T-helper 2 cell (primary cell): Measurements from ENCODE around the gene BCAS1.
"Not testable (repeated sequence)": the region's sequence is repeated elsewhere in the genome, so short reads cannot be mapped to it uniquely, and the experiment has no call there.

Experiments used
- DNase-seq, 5 experiments: peaks; one replicate each; pipeline versions ENCODE4 v3.0.0 to v3.0.0-alpha.2; 2012 to 2022

The BCAS1 gene

DNA sequence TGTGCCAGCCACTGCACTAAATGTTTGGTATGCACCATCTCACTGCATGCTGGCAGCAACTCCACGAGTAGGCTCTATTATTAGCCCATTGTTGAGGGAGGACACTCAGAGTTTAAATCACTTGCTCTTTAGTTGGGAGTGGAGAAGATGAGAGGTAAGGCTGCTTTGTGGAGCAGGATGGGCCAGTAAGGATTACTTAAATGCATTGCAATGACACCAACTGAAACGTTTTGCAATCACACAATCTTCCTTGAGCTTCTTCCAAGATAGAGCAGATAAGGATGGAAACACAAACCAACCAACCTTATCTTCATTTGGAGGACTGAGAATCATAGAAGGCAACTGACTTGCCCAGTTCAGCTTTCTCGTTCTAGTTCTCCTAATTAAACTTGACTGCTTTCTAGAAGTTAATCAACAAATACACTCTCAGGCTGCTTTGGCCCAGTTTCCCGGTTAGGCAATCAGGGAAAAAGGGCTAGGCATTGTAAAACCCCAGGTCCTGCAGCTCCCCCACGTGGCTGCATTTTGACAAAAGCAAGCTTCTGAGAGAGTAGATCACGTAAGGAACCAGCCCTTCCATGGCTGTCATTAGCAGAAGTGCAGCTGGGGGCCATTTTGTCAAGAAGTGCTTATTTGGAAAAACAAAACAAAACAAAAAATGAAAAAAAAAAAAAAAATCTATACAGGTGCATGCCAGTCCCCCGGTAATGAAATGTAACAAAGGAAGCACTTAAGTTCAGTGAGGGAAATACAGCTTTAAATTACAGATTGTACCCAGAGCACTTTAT, 130.6 kb downstream of the BCAS1 start:
- peak in 4 of 5 experiments; percentile 32 to 84 (median 40) for DNase-seq

DNA sequence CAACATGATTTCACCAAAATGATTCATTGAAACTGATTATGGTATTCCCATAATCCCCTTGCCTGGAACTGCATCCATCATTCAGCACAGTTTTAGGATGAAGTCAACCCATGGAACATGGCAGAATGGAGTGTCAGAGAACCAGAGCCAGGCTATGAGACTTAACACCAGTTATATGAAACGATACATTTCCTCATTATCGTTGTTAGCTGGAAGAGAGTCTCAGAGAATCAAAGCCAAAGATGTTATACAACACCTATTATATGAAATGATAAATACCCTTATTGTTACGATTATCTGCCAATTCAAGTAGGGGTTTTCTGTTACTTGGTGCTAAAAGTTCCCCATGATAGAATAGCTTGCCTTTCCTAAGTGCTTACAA, 131.2 kb downstream of the BCAS1 start:
- no peak for DNase-seq

DNA sequence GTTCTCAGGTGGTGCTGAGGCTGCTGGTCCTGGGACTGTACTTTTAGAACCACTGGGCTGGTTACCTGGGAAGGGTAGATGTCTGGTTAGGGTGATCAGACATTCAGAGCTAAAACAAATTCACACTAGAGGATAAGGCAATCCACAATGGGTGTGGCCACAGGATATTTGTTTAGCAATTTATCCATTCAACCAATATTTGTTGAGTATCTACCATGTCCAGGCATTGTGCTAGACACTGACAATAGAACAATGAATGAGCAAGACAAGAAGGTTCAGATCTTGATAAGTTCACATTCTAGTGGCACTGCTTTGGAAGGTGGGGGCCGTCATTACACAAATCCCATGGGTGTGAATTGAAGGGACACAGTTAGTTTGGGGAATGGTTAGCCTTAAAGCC, 131.7 kb downstream of the BCAS1 start:
- no peak for DNase-seq

DNA sequence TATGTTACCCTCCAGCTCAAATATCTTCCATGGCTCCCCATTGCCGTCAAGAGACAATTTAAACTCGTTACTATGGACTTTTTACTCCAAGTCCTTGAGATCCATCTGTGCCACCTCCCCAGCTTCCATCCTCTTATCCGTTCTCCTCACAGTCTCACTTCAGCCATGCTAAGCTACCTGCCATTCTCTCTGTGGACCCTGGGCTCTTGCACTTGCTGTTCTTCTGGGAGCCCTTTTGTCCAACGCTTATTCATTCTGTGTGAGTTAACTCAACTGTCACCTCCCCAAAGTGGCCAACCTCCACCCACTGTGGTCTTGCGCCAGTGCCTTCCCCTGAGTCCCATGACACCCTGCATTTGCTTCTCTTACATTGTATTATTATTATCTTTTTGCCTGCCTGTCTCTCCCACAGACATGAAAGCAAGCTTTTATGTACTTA, 132.4 kb downstream of the BCAS1 start:
- DNase-seq = no peak

DNA sequence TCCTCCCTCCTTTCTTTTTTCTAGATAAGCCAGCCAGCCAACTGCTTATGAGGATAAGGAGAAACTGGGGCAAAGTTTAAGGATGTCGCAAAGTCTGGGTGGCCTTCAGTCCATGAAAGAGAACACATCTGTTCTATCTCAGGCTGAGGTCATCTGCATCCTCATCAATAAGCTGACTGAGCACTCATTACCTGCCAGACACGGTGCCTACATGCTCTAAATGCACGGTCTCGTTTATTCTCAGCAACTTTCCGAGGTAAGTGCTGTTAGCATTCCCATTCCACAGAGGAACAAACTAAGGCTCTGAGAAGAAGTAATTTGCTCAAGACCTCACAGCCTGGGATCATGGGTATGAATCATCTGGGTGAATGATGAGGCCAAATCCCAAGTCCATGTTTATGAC, 133.1 kb downstream of the BCAS1 start:
- no peak for DNase-seq

DNA sequence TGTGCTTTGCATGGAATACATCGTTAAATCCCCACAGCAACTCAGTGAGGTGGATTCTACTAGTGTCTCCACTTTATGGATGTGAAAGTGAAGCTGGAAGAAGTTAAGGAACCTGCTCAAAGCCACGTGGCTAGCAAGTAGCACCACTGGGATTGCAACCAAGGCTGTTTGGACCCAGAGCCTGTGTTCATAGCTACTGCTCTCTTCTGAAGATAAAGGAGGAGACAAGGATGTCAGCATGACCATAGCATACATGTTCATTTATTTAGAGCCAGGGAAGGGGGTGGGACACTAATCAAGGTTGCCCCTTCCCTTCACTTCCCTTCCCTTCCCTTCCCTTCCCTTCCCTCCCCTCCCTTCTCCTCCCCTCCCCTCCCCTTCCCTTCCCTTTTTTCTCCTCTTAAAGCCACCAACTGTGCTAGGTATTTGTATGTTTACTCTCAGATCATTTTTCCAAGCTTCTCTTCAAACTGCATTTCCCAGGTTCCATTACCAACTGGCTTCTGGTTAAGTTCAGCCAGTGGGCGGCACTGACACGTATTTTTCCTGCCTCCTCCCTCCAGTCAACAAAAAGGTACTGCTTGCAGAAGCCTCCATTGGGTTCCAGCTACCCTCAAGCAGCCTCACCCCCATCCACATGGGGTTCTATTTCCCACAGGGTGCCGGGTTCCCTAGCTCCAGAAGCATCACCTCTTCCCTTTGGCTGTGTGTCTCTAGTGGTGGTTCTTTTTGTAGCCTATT, 134.9 kb downstream of the BCAS1 start:
- no peak for DNase-seq

DNA sequence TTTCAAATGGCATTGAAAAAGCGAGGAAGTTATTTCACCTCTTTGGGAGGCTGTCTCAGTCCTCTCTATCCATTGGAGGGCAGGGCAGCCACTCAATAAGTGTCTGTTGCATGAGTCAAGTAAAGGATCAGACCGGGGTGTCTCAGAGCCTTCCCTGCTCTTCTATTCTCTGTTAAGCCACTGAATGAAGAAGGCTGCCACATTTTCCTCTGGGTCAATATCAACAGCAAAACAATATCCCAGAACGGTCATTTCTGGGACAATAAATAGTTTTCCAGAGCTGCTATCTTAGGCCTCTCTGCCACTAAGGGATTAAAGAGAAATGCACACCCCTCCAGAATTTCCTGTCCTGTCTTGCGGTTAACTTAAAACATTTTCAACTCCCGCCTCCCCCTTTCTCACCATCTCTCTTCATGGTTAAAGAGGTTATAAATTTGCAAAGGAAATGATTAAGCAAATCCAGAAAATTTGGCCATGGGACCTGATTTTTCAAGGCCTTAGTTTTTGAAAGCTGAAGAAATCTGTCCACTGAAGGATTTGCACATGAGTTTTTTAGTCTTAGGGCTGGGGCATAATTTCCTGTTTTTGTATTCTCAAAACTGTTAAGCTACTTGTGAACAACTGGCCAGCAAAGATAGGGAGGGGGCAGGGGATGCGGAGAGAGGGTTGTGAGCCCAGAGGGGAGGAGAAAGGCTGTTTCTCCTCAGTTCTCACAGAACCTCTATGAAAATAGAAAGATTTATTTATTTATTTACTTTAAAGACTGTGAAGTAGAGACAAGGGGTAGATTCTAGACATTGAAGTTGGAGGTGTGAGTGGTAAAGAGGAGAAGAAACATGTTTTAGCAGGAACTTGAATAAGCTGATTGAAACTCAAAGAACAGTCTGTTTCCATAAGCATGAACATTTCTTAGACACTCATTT, 135.7 kb downstream of the BCAS1 start:
- peak in 1 of 5 experiments; percentile 71 for DNase-seq

DNA sequence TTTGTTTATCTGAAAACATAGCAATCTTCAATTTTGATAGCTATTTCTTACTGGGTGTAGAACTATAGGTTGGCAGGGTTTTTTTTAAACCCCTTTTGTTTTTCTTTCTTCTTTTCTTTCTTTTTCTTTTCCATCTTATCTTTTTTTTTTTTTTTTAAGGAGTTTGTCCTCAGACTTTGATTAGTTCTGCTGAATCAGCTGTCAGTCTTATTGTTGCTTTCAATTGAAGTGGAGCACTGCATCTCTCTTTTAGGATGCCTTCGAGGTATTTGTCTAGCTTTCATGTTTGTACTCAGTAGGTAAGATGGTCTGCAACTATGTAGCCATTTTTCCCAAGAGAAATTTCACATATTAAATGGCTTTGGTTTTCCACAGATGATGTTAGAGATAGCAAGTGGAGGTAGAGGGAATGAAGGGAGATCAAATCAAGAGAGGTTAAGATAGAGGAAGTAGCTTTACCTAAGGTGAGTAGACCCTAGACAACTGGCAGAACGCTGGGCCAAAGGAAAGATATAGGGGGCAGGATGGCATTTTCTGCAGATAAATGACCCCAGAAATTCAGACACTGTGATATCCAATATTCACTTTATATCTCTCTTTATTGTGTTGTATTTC, 137.1 kb downstream of the BCAS1 start:
- no peak for DNase-seq

DNA sequence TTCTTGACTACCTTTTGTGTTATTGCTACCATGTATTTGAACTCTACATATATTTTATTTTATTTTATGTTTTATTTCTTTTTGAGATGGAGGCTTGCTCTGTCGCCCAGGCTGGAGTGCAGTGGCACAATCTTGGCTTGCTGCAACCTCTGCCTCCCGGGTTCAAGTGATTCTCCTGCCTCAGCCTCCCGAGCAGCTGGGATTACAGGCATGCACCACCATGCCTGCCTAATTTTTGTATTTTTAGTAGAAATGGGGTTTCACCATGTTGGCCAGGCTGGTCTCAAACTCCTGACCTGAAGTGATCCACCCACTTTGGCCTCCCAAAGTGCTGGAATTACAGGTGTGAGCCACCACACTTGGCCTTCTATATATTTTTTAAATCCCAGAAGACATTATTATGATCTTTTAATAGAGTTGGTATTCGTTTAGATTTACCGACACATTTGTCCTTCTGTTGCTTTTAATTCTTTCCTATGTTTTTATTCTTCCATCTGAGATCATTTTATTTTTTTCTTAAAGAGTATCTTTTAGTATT, 137.7 kb downstream of the BCAS1 start:
- not testable (repeated sequence) for DNase-seq

DNA sequence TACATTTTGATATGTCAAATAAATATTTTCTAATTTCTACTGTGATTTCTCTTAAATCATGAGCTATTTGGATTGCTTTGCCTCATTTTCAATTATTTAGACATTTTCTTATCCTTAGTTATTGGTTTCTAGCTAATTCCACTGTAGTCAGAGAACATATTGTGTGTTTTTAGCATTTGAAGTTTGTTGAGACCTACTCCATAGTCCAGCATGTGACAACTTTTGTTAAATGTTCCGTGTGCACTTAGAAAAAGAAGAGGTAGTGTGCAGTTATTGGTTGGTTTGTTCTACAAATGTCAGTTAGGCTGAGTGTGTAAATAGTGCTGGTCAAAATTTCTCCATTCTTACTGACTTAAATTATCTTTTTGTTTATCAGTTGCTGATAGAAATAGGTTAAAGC, 138.8 kb downstream of the BCAS1 start:
- DNase-seq = no peak

DNA sequence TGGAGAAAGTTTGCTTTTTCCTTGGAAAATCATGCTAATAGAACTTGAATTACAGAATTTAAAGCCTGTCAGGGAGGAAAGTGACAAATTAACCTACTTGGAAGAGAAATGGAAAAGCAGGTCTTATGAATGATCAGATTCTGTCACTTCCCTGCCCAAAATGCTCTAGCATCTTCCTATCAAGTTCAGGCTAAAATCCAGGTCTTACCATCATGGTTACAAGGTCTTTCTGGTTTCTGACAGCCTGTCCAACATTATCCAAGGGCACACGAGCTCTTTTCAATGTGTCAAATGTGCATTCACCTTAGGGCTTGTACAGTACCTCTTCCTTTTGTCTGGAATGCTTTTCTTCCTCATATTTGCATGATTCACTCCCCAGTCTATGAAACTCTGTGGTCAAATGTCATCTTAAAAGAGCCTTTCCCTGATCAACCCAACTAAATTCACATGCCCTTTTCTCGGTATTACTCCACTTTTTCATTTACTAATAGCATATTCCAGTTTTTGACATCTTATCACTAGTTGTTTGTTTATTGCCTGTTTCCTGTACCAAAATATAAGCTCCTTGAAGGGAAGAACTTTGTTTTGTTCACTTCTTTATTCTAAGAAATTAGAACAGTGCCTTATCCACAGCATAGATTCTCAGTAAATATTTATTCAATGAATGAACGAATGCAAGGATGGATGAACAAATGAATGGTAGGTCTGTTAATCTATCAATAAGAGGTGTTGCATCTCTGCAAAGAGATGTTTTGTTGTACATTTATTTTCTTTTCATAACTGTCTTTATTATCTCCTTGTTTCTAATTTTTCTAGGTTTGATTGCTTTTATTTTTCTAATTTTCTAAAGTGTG, 139.5 kb downstream of the BCAS1 start:
- DNase-seq = no peak

DNA sequence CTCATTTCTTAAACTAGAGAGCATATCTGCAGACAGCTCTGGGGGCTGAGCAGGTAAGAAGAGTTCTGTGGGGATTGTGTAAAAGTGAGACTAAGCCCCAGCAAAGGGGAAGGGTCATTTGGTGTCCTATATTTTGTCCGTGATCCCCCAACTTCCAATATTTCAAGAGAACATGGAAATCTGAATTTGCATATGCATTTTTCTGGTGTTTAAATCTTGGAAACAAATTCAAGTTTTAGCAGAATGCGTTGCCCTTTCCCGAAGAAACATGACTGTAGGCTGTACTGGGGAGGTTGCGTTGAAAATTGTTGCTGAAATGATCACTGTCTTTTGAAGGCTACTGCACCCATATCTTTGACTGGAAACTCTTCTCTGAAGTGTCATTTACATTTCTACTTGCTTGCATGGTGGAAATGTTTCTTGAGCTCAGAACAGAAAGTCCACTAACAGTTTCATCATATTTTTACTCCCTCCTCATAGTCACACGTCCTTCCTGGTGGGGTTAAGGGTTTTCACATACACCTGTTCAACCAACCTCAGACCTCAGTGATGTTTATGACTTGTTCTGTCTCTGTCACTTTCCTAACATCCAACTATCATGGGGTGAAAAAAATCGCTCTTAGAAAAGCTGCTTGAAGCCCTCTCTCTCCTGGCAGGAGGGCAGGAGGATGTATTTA, 140.3 kb downstream of the BCAS1 start:
- DNase-seq = no peak

DNA sequence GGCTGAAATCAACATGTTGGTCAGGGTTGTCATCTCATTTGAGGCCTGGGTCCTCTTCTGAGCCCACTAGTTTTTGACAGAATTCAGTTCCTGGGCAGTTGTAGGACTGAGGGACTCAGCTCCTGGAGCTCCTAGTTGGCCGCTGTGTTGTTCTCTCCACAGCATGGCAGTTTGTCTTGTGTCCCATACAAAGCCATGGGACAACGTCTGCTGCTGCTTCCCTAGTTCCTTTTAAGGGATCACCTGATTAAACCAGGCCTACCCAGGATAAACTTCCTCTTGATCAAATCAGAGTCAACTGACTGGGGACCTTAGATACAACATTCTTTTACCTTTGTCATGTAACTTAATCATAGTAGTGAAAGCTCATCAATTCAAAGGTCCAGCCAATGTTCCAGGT, 141.0 kb downstream of the BCAS1 start:
- no peak for DNase-seq

DNA sequence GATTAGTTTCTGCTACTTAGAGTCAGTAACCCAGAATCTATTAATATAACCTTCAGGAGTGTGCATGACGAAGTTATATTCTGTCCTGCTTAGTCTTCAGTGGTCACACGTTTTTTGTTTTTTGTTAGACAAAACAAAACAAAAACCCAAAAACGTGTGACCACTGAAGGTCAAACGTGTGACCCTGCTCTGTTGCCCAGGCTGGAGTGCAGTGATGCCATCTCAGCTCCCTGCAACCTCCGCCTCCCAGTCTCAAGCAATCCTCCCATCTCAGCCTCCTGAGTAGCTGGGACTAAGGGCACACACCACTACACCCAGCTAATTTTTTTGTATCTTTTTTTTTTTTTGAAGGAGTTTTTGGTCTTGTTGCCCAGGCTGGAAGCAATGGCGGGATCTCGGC, 142.4 kb downstream of the BCAS1 start:
- no peak for DNase-seq

DNA sequence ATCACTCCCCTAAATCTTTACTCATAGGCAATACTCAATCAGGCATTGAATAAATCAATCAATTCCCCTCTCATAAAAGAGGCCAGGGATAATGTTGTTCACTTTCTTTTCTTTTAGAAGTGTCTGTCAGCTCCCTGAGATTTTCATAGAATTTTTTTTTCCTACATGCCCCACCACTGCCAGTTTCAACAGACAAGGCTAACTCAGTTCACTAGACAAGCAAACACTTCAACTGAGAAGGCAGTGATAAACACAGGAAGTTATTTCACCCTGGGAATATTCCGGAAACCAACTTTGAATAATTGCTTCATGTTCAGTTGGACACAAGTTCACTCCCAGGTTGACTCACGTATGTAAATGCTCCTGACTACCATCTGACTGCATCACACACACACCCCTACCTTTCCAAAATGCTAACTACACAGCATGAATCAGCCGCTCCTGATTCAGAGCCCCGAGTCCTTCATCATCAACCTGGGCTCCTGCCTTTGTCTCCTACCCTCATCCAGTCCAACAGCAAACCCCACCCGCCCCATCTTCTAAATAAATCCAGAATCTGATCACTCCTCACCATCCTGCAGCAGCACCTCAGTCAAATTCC, 143.9 kb downstream of the BCAS1 start:
- DNase-seq = peak in 1 of 5 experiments; percentile 37

DNA sequence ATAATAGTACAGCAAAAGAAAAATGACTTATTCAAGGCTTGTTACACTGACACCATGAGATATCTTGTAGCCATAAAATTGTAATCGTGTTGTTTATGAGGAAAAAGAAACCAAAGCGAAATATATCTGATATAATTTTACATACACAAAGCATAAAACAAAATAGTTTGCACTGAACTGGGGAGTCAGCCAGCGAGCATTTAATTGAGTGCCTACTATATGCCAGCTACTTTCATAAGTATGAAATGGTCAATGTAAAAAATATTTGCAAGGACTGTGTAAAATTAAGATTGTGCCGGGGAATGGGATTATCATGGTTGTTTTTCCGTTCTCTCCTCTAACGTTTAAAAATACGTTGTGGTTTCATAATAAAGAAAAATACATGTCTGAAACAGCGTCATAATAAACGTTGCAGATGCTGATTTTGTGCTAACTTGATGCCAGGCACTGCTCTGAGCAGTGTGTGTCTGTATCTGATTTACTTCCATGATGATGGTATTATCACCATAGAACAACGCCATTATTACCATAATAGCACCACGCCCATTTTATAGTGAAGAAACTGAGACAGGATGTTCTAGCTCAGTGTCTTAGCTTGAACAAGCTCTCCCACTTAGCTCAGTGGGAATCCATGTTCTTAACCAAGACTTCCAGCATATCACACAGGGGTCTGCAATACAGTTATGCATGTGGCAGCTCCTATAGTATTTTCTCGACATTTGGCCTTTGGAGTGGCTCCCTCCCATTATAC, 144.6 kb downstream of the BCAS1 start:
- DNase-seq = no peak

DNA sequence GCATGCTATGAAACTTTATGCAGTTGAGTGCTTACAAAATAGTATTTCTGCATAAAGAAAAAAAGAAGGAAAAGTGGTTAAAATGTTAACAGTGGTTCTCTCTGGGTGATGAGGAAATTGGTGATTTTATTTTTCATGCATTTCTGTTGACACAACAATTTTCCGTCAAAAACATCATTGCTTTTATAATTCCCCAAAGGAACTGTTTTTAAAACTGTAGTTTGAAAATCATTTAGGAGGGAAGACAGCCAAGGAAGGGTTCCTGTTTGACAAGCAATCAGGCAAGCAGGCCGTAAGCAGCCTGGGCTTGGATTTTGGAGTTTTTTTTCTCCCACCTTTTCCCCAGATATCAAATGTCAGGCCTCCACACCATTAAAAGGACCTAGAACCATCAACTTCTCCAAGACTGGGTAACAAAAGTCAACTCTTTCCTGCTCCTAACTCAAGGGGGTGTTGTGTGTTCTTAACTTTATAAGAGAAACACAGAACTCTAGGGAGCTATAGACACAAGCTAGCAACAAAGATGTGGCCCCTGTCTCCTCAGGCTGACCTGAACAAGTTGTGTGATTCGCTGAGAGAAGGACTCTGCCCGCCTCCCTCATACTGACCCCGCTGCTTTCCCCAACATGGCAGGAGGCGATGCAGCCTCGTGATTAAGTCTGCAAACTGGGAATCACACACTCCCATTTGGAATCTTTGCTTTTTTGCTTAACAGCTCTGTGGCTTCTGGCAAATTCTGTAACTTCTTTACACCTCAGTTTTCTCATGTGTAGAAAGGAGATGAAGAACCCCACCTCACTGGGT, 146.6 kb downstream of the BCAS1 start:
- no peak for DNase-seq

DNA sequence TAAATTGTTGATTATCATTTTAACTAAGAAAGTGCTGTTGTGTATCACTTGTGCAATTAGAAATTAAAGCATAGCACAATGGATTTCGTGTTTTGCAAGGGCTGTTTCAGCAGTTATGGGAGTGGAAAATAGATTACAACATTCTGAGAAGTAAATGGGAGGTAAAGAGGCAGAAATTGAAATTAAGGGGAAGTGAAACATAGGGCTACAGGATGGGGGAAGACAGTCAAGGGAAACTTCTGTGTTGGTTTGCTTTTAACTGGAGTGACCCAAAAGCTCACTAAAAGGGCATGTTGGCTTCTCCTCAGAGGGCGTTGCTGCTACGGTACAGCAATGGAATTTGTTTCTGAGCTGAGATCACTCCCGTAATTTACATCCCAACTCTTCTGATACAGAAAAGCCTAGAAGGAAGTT, 147.5 kb downstream of the BCAS1 start:
- DNase-seq = no peak
